ENCODE measurements around the gene KDM8.
"Not testable (repeated sequence)": the region's sequence is repeated elsewhere in the genome, so short reads cannot be mapped to it uniquely, and the experiment has no call there.

The KDM8 gene

GRCh38 chr16:27193300-27193990 is 9.9 kb upstream of the KDM8 start:
- no peak for DNase-seq

- no peak for DNase-seq
These were observed 8.1 kb upstream of the KDM8 start for GRCh38 chr16:27195076-27195741.

GRCh38 chr16:27195941-27196595 is 7.3 kb upstream of the KDM8 start:
- peak; percentile 80 for DNase-seq

GRCh38 chr16:27197004-27197403 is 6.3 kb upstream of the KDM8 start:
- DNase-seq, result no peak

- no peak for DNase-seq
These were observed 4.7 kb upstream of the KDM8 start for GRCh38 chr16:27198451-27199234.

GRCh38 chr16:27199235-27199586 is 4.1 kb upstream of the KDM8 start:
- no peak for DNase-seq

- DNase-seq, result peak; percentile 59
These were observed 3.6 kb upstream of the KDM8 start for GRCh38 chr16:27199736-27200135.

GRCh38 chr16:27200914-27201313 is 2.4 kb upstream of the KDM8 start:
- not testable (repeated sequence) for DNase-seq

- DNase-seq, result peak; percentile 93
These were observed 311 bp upstream of the KDM8 start for GRCh38 chr16:27202923-27203506.

- no peak for DNase-seq
These were observed 1.1 kb downstream of the KDM8 start for GRCh38 chr16:27204312-27204915.

- DNase-seq, result no peak
These were observed 2.2 kb downstream of the KDM8 start for GRCh38 chr16:27205423-27206065.

GRCh38 chr16:27207121-27207520 is 3.8 kb downstream of the KDM8 start:
- not testable (repeated sequence) for DNase-seq

GRCh38 chr16:27208081-27208680 is 4.9 kb downstream of the KDM8 start:
- DNase-seq, result no peak

GRCh38 chr16:27208796-27209195 is 5.5 kb downstream of the KDM8 start:
- no peak for DNase-seq

GRCh38 chr16:27209591-27209990 is 6.3 kb downstream of the KDM8 start:
- no peak for DNase-seq

- no peak for DNase-seq
These were observed 6.8 kb downstream of the KDM8 start for GRCh38 chr16:27210174-27210573.

- DNase-seq, result no peak
These were observed 7.7 kb downstream of the KDM8 start for GRCh38 chr16:27211026-27211425.

GRCh38 chr16:27214084-27214961 is 11.0 kb downstream of the KDM8 start:
- DNase-seq, result no peak

GRCh38 chr16:27215660-27216059 is 12.3 kb downstream of the KDM8 start:
- DNase-seq, result no peak

GRCh38 chr16:27216297-27216885 is 13.1 kb downstream of the KDM8 start:
- DNase-seq, result no peak

All from CD4-positive, alpha-beta T cell treated with Interleukin-21 for 1 hour (primary cell).